Middle frontal gyrus (tissue), 1 donor: Measurements from ENCODE around the gene ADAMTS14.
"Not testable (repeated sequence)": the region's sequence is repeated elsewhere in the genome, so short reads cannot be mapped to it uniquely, and the experiment has no call there.

ENCODE experiments used
- DNase-seq: peaks from one replicate; pipeline ENCODE4 v3.0.0-alpha.2; 2015; ENCODE audit warnings: low spot score; ENCODE audit errors: extremely low spot score

ADAMTS14 gene

GRCh38 chr10:70750156-70750703 lies 77.9 kb downstream of the ADAMTS14 start:
- no peak for DNase-seq

GRCh38 chr10:70751356-70751755 lies 79.0 kb downstream of the ADAMTS14 start:
- no peak for DNase-seq

GRCh38 chr10:70751991-70752390 lies 79.7 kb downstream of the ADAMTS14 start:
- no peak for DNase-seq

- no peak for DNase-seq
These were observed 80.3 kb downstream of the ADAMTS14 start for GRCh38 chr10:70752571-70752970.

- DNase-seq: no peak
These were observed 80.8 kb downstream of the ADAMTS14 start for GRCh38 chr10:70753026-70753663.

- no peak for DNase-seq
These were observed 81.7 kb downstream of the ADAMTS14 start for GRCh38 chr10:70753841-70754621.

- no peak for DNase-seq
These were observed 84.5 kb downstream of the ADAMTS14 start for GRCh38 chr10:70756700-70757360.

- DNase-seq: no peak
These were observed 85.5 kb downstream of the ADAMTS14 start for GRCh38 chr10:70757856-70758255.

- DNase-seq: peak; percentile 82
These were observed 86.6 kb downstream of the ADAMTS14 start for GRCh38 chr10:70758757-70759514.

- DNase-seq: no peak
These were observed 87.5 kb downstream of the ADAMTS14 start for GRCh38 chr10:70759781-70760180.

- DNase-seq: no peak
These were observed 88.0 kb downstream of the ADAMTS14 start for GRCh38 chr10:70760271-70760787.

GRCh38 chr10:70761031-70761601 lies 88.8 kb downstream of the ADAMTS14 start:
- DNase-seq: no peak

- DNase-seq: no peak
These were observed 89.5 kb downstream of the ADAMTS14 start for GRCh38 chr10:70761727-70762350.

- no peak for DNase-seq
These were observed 90.3 kb downstream of the ADAMTS14 start for GRCh38 chr10:70762441-70763175.

GRCh38 chr10:70763567-70763966 lies 91.3 kb downstream of the ADAMTS14 start:
- DNase-seq: no peak

GRCh38 chr10:70765794-70766594 lies 93.7 kb downstream of the ADAMTS14 start:
- DNase-seq: no peak

GRCh38 chr10:70768026-70768685 lies 95.8 kb downstream of the ADAMTS14 start:
- DNase-seq: not testable (repeated sequence)

- no peak for DNase-seq
These were observed 96.8 kb downstream of the ADAMTS14 start for GRCh38 chr10:70769121-70769520.
